Measurements from ENCODE around the gene FETUB. TPM values are rescaled to one million over a fixed set of nuclear protein-coding genes. Genes with fewer than 3 reads are reported as not detected.

Gene FETUB
- total and polyA plus RNA-seq, 2 donors (not counting 1 experiment from before 2014, with no cell fraction given), result not detected

- Histone ChIP-seq H3K4me1 (ENCODE audit: control insufficient read depth in 2 of 2, insufficient read depth in 2 of 2, low read length in 2 of 2) (peaks cover 7 to 9% of the 10 kb centered on the region in 2 donors), H3K4me3 (ENCODE audit: control extremely low read depth in 1 of 5, extremely low read depth in 1 of 5, insufficient read depth in 1 of 5, low read depth in 2 of 5, low read length in 4 of 5) (no peak overlapping the region), H3K4me2 (replicated peaks; ENCODE audit: low read depth, low read length, poor library complexity, severe bottlenecking) (no peak overlapping the region), H3K36me3 (replicated peaks in 1 of 2; ENCODE audit: control extremely low read depth in 1 of 2, control insufficient read depth in 1 of 2, extremely low read depth in 1 of 2, insufficient read depth in 2 of 2, low read length in 1 of 2) (no peaks in the 10 kb centered on the region), H4K20me1 (ENCODE audit: control insufficient read depth, insufficient read depth, low read length, poor library complexity, severe bottlenecking) (no peaks in the 10 kb centered on the region), H2AFZ (ENCODE audit: insufficient read depth, low read depth, low read length, poor library complexity, severe bottlenecking) (no peak overlapping the region), H3K27me3 (replicated peaks in 1 of 4; ENCODE audit: control extremely low read depth in 1 of 4, control insufficient read depth in 3 of 4, insufficient read depth in 4 of 4, low read length in 3 of 4) (peaks cover 0 to 25% (median 6%) of the 10 kb centered on the region in 4 experiments), H3K27ac (ENCODE audit: low read length in 2 of 2) (no peak overlapping the region), H3K9ac (ENCODE audit: low read length) (no peak overlapping the region), H3K9me3 (ENCODE audit: control extremely low read depth in 1 of 3, control insufficient read depth in 2 of 3, insufficient read depth in 1 of 3, low read length in 2 of 3) (no peaks in the 10 kb centered on the region), H3K79me2 (ENCODE audit: control insufficient read depth, insufficient read depth, low read length) (no peaks in the 10 kb centered on the region)
- Mint-ChIP-seq H3K9me3 (ENCODE audit: insufficient read depth) (no peaks in the 10 kb centered on the region), H3K4me3 (no peak overlapping the region), H3K4me1 (peaks cover 7% of the 10 kb centered on the region), H3K27ac (no peak overlapping the region), H3K27me3 (peaks cover 44% of the 10 kb centered on the region)
- TF ChIP-seq EZH2 (IDR thresholded peaks at IDR 0.05; ENCODE audit: borderline replicate concordance, insufficient read depth, low read depth, low read length, poor library complexity, severe bottlenecking), result no peak
- no peak for TF ChIP-seq CTCF (IDR thresholded peaks at IDR 0.05)
- ChIA-PET CTCF (interaction anchor here (0.7 to 1.3 kb wide), 3 partner anchors 51 to 644 kb away, joined by 3 to 4 read pairs (median 4); no protein-coding TSS in a partner anchor), POLR2A (no interaction called here)
- WGBS (ENCODE audit: insufficient coverage), result 89% methylated on average over 12 of the region's 17 CpGs
- DNase-seq (no peak), ATAC-seq (ENCODE audit: low read depth) (no peak)
- intact Hi-C loops (cut with micrococcal nuclease), result no loop called here
Observed at GRCh38 chr3:186620213-186621092, 19.7 kb upstream of the FETUB start.
